ENCODE data around the gene GSN. TPM values are rescaled to one million over a fixed set of nuclear protein-coding genes. Genes with fewer than 3 reads are reported as not detected.
A peak's percentile ranks its signal among the peaks of the same experiment; 100 is the strongest.

The GSN gene
- total and polyA plus RNA-seq, 9 of the 15 experiments (the other 6 are each of a cell fraction or from before 2014, with no cell fraction given), result 0.39 to 16.6 (median 8.2) TPM

DNA sequence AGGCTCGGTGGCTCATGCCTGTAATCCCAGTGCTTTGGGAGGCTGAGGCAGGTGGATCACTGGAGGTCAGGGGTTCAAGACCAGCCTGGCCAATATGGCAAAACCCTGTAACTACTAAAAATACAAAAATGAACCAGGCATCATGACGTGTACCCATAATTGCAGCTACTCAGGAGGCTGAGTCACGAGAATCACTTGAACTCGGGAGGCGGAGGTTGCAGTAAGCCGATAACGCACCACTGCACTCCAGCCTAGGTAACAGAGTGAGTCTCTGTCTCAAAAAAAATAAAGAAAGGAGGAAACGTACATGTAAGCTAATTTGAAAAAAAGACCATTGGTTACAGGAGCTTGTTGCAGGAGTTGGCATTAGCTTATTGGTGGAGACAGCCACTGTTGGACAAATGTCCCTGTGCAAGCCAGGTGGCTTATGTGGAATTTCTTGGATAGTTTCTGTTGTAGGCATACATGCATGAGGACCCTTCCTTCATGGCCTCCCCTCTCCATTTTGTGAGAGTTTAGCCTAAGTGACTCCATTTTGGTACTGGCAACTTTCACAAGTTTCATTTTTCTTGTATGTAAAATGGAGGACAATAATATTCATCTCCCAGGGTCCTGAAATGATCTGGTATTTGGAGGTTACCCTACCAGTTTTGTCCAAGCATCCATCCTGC is 49.5 kb upstream of the GSN start (continued):
- TF ChIP-seq TEAD1 (CRISPR knock-in tag; IDR thresholded peaks at IDR 0.05) (peak in 1 of 2 experiments; percentile 76; a peak in 2 of 4 replicates), ERF (CRISPR knock-in tag; IDR thresholded peaks at IDR 0.05) (peak; percentile 77; the same call in 1 of the 2 replicates), TEAD2 (tag; IDR thresholded peaks at IDR 0.05) (peak; percentile 84), MTA1 (IDR thresholded peaks at IDR 0.05; ENCODE audit: borderline replicate concordance) (0 out of 2 replicates have a peak, but pooled peaks have one; percentile 19), KLF6 (CRISPR knock-in tag; IDR thresholded peaks at IDR 0.05; ENCODE audit: borderline replicate concordance) (peak; percentile 89), ZNF41 (CRISPR knock-in tag; conservative IDR thresholded peaks at IDR 0.05) (peak; percentile 81; the same call in 1 of the 2 replicates), PRPF4 (IDR thresholded peaks at IDR 0.05; ENCODE audit: insufficient read depth, low read depth, low read length, poor library complexity, severe bottlenecking) (no peak), TCF3 (CRISPR knock-in tag; IDR thresholded peaks at IDR 0.05) (no peak), IRF2 (CRISPR knock-in tag; IDR thresholded peaks at IDR 0.05) (no peak), KAT8 (IDR thresholded peaks at IDR 0.05; ENCODE audit: low read depth) (peak; percentile 43; the same call in 1 of the 2 replicates), ZNF589 (CRISPR knock-in tag; IDR thresholded peaks at IDR 0.05; ENCODE audit: low read depth) (peak; percentile 97), EP300 (IDR thresholded peaks at IDR 0.05; ENCODE audit: low read length) (peak; percentile 32; the same call in 1 of the 2 replicates), NFE2L1 (tag; IDR thresholded peaks at IDR 0.05; ENCODE audit: borderline replicate concordance, low read depth) (peak; percentile 52; the same call in 1 of the 2 replicates), ZC3H8 (IDR thresholded peaks at IDR 0.05) (no peak), CBFA2T3 (IDR thresholded peaks at IDR 0.05) (peak; percentile 53), CREM (IDR thresholded peaks at IDR 0.05; ENCODE audit: low read depth) (peak; percentile 63), NR2C1 (IDR thresholded peaks at IDR 0.05) (no peak), NR2C1 (tag; IDR thresholded peaks at IDR 0.05) (peak; percentile 90)
- TF ChIP-seq, protein P1, sequence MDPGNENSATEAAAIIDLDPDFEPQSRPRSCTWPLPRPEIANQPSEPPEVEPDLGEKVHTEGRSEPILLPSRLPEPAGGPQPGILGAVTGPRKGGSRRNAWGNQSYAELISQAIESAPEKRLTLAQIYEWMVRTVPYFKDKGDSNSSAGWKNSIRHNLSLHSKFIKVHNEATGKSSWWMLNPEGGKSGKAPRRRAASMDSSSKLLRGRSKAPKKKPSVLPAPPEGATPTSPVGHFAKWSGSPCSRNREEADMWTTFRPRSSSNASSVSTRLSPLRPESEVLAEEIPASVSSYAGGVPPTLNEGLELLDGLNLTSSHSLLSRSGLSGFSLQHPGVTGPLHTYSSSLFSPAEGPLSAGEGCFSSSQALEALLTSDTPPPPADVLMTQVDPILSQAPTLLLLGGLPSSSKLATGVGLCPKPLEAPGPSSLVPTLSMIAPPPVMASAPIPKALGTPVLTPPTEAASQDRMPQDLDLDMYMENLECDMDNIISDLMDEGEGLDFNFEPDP (CRISPR knock-in tag; IDR thresholded peaks at IDR 0.05), result peak; percentile 79
- TF ChIP-seq, protein P2, sequence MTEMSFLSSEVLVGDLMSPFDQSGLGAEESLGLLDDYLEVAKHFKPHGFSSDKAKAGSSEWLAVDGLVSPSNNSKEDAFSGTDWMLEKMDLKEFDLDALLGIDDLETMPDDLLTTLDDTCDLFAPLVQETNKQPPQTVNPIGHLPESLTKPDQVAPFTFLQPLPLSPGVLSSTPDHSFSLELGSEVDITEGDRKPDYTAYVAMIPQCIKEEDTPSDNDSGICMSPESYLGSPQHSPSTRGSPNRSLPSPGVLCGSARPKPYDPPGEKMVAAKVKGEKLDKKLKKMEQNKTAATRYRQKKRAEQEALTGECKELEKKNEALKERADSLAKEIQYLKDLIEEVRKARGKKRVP (CRISPR knock-in tag; IDR thresholded peaks at IDR 0.05), result peak; percentile 75; the same call in 1 of the 2 replicates
- TF ChIP-seq, protein P3, sequence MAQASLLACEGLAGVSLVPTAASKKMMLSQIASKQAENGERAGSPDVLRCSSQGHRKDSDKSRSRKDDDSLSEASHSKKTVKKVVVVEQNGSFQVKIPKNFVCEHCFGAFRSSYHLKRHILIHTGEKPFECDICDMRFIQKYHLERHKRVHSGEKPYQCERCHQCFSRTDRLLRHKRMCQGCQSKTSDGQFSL (CRISPR knock-in tag; IDR thresholded peaks at IDR 0.05), result no peak
- TF ChIP-seq, protein P3 (tag; IDR thresholded peaks at IDR 0.05), result peak in 1 of 2 experiments; percentile 89; a peak in 2 of 4 replicates
- TF ChIP-seq, protein P4, sequence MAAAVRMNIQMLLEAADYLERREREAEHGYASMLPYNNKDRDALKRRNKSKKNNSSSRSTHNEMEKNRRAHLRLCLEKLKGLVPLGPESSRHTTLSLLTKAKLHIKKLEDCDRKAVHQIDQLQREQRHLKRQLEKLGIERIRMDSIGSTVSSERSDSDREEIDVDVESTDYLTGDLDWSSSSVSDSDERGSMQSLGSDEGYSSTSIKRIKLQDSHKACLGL (CRISPR knock-in tag; IDR thresholded peaks at IDR 0.05; ENCODE audit: borderline replicate concordance, poor library complexity, severe bottlenecking), result peak; percentile 43
- TF ChIP-seq, protein P5, sequence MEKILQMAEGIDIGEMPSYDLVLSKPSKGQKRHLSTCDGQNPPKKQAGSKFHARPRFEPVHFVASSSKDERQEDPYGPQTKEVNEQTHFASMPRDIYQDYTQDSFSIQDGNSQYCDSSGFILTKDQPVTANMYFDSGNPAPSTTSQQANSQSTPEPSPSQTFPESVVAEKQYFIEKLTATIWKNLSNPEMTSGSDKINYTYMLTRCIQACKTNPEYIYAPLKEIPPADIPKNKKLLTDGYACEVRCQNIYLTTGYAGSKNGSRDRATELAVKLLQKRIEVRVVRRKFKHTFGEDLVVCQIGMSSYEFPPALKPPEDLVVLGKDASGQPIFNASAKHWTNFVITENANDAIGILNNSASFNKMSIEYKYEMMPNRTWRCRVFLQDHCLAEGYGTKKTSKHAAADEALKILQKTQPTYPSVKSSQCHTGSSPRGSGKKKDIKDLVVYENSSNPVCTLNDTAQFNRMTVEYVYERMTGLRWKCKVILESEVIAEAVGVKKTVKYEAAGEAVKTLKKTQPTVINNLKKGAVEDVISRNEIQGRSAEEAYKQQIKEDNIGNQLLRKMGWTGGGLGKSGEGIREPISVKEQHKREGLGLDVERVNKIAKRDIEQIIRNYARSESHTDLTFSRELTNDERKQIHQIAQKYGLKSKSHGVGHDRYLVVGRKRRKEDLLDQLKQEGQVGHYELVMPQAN (IDR thresholded peaks at IDR 0.05; ENCODE audit: borderline replicate concordance), result no peak

Data from K562 (cell line).